ENCODE data around the gene ZNF629. TPM values are rescaled to one million over a fixed set of nuclear protein-coding genes. Genes with fewer than 3 reads are reported as not detected.

Gene ZNF629
- polyA plus RNA-seq, 1 of the 3 experiments (the other 2 are of a cell fraction): 4.7 TPM

GRCh38 chr16:30761928-30762902 lies 24.8 kb downstream of the ZNF629 start, which contains the start of the genes CFAP119 and RNF40:
TSS of gene CFAP119 (minus strand) at chr16:30762062. CDS start at chr16:30761748, 314 bp downstream.
TSS of gene RNF40 (plus strand) at chr16:30762322. CDS start at chr16:30762546, 224 bp downstream.
- Histone ChIP-seq H3K9me2 (no peaks in the 10 kb centered on the region), H3K4me3 (ENCODE audit: low read depth in 2 of 2, low read length in 1 of 2) (peak within 1 kb of the TSS; percentile 95 to 97), H2AFZ (ENCODE audit: low read depth) (peak within 1 kb of the TSS; percentile 70), H3K36me3 (replicated peaks in 1 of 2; ENCODE audit: control insufficient read depth in 1 of 2, insufficient read depth in 2 of 2, low read length in 1 of 2) (peaks cover 29 to 57% of the 10 kb centered on the region in 2 experiments), H3K9me3 (no peaks in the 10 kb centered on the region), H3K4me2 (peak within 1 kb of the TSS; percentile 100), H3F3A (replicated peaks; ENCODE audit: insufficient read depth) (peaks cover 7% of the 10 kb centered on the region), H4K20me1 (ENCODE audit: insufficient read depth) (no peaks in the 10 kb centered on the region), H3K27me3 (ENCODE audit: insufficient read depth) (no peaks in the 10 kb centered on the region), H3K79me2 (ENCODE audit: insufficient read depth) (peaks cover 49% of the 10 kb centered on the region), H3K9ac (peak within 1 kb of the TSS; percentile 89), H3K4me1 (ENCODE audit: control insufficient read depth in 1 of 2, insufficient read depth in 2 of 2, low read depth in 1 of 2, low read length in 1 of 2) (peaks cover 15 to 26% of the 10 kb centered on the region in 2 experiments), H3K27ac (ENCODE audit: low read depth in 2 of 2, low read length in 1 of 2) (peak within 1 kb of the TSS; percentile 79 to 88)
- ChIA-PET POLR2A (interaction anchor here (1.1 kb wide), 1 partner anchor 13 kb away, joined by 5 read pairs; no protein-coding TSS in a partner anchor), CTCF (interaction anchor here (1.1 kb wide), 1 partner anchor 23 kb away, joined by 3 read pairs; no protein-coding TSS in a partner anchor)
- DNase-seq: peak; percentile 99
- WGBS (ENCODE audit: low lambda C conversion rate): under 1% methylated on average over 34 of the region's 60 CpGs
- TF ChIP-seq TEAD4 (IDR thresholded peaks at IDR 0.05; ENCODE audit: borderline replicate concordance, insufficient read depth) (no peak), CTCF (IDR thresholded peaks at IDR 0.05) (no peak), RCOR1 (IDR thresholded peaks at IDR 0.05; ENCODE audit: low read length) (no peak), GABPA (IDR thresholded peaks at IDR 0.05; ENCODE audit: low read depth) (peak; percentile 73), TCF12 (IDR thresholded peaks at IDR 0.05) (peak; percentile 3; the same call in 1 of the 2 replicates), REST (IDR thresholded peaks at IDR 0.05; ENCODE audit: low read depth, low read length) (no peak), USF1 (IDR thresholded peaks at IDR 0.05; ENCODE audit: borderline replicate concordance, low read depth) (no peak), SIN3A (IDR thresholded peaks at IDR 0.05; ENCODE audit: borderline replicate concordance, low read depth, low read length) (peak; percentile 90; the same call in 1 of the 2 replicates), NRF1 (IDR thresholded peaks at IDR 0.05; ENCODE audit: low read depth, low read length) (peak; percentile 82), RFX5 (IDR thresholded peaks at IDR 0.05; ENCODE audit: low read length) (peak; percentile 70), TAF1 (IDR thresholded peaks at IDR 0.05; ENCODE audit: borderline replicate concordance, low read depth, low read length) (peak; percentile 95), YY1 (IDR thresholded peaks at IDR 0.05; ENCODE audit: low read depth) (peak; percentile 97), MXI1 (IDR thresholded peaks at IDR 0.05; ENCODE audit: low read depth, low read length) (peak; percentile 92), CHD2 (IDR thresholded peaks at IDR 0.05; ENCODE audit: low read length, partially characterized antibody) (peak; percentile 55), POLR2AphosphoS5 (IDR thresholded peaks at IDR 0.05; ENCODE audit: low read depth, low read length) (peak; percentile 86)
- TF ChIP-seq, protein P1, sequence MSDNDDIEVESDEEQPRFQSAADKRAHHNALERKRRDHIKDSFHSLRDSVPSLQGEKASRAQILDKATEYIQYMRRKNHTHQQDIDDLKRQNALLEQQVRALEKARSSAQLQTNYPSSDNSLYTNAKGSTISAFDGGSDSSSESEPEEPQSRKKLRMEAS (IDR thresholded peaks at IDR 0.05; ENCODE audit: low read depth): peak; percentile 29; the same call in 1 of the 2 replicates

Measured in SK-N-SH (cell line).